Peyer's patch (tissue), 4 donors: ENCODE measurements around the gene KMT2A.
"Not testable (repeated sequence)": the region's sequence is repeated elsewhere in the genome, so short reads cannot be mapped to it uniquely, and the experiment has no call there.

Experiments
- POLR2A ChIP-seq, 2 donors: fragments of 450-650 bp; IDR thresholded peaks; one replicate each; pipeline ENCODE4 v1.5.1; 2017; ENCODE audit warnings: antibody characterized with exemption in 2 of 2, mild to moderate bottlenecking in 2 of 2, moderate library complexity in 2 of 2
- TF ChIP-seq, protein P1 (sequence below), 6 experiments: fragments of 450-650 bp in 4 of 6; fragments of 200-600 bp in 2 of 6; sonication (generic) in 1 of 6; IDR thresholded peaks; one replicate each; pipeline ENCODE4 v1.5.1; 2017 to 2019; ENCODE audit warnings: antibody characterized with exemption in 6 of 6, mild to moderate bottlenecking in 3 of 6, moderate library complexity in 1 of 6

DNA sequence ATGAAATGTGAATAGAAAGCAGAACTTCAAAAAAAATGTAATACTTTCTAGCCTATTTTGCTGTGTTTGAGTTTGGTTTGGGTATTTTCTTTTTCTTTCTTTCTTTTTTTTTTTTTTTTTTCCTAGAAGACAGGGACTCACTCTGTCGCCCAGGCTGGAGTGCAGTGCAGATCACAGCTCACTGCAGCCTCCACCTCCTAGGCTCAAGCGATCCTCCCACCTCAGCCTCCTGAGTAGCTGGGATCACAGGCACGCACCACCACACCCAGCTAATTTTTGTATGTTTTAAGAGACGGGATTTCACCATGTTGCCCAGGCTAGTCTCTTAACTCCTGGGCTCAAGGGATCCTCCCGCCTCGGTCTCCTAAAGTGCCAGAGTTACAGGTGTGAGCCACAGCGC, 33.7 kb upstream of the KMT2A start:
- TF ChIP-seq, protein P1, sequence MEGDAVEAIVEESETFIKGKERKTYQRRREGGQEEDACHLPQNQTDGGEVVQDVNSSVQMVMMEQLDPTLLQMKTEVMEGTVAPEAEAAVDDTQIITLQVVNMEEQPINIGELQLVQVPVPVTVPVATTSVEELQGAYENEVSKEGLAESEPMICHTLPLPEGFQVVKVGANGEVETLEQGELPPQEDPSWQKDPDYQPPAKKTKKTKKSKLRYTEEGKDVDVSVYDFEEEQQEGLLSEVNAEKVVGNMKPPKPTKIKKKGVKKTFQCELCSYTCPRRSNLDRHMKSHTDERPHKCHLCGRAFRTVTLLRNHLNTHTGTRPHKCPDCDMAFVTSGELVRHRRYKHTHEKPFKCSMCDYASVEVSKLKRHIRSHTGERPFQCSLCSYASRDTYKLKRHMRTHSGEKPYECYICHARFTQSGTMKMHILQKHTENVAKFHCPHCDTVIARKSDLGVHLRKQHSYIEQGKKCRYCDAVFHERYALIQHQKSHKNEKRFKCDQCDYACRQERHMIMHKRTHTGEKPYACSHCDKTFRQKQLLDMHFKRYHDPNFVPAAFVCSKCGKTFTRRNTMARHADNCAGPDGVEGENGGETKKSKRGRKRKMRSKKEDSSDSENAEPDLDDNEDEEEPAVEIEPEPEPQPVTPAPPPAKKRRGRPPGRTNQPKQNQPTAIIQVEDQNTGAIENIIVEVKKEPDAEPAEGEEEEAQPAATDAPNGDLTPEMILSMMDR (IDR thresholded peaks at IDR 0.05): not testable (repeated sequence)
- TF ChIP-seq POLR2A (IDR thresholded peaks at IDR 0.05): not testable (repeated sequence)
